Stimulated activated CD8-positive, alpha-beta memory T cell treated with anti-CD3 and anti-CD28 coated beads, Interleukin-7, amount 100 ng/mL, for 4 hours (primary cell): ENCODE measurements around the gene ADA.

ENCODE experiments used
- DNase-seq, 2 donors: peaks; one replicate each; pipeline ENCODE4 v3.0.0-alpha.2; 2020; ENCODE audit warnings: low read depth in 2 of 2

The ADA gene

GRCh38 chr20:44644667-44645131 is 6.8 kb downstream of the ADA start:
- DNase-seq: no peak

- DNase-seq: no peak
Measured at GRCh38 chr20:44644230-44644617, 7.3 kb downstream of the ADA start.

GRCh38 chr20:44643596-44644229 is 7.8 kb downstream of the ADA start:
- peak in 1 of 2 donors; percentile 38 for DNase-seq

GRCh38 chr20:44643154-44643519 is 8.4 kb downstream of the ADA start:
- DNase-seq: no peak

- peak in 1 of 2 donors; percentile 23 for DNase-seq
Measured at GRCh38 chr20:44642203-44643153, 9.0 kb downstream of the ADA start.

- no peak for DNase-seq
Measured at GRCh38 chr20:44641325-44641724, 10.2 kb downstream of the ADA start.

- DNase-seq: no peak
Measured at GRCh38 chr20:44640522-44640921, 11.0 kb downstream of the ADA start.

- no peak for DNase-seq
Measured at GRCh38 chr20:44637522-44638372, 13.8 kb downstream of the ADA start.

GRCh38 chr20:44637042-44637441 is 14.5 kb downstream of the ADA start:
- no peak for DNase-seq

- no peak for DNase-seq
Measured at GRCh38 chr20:44635877-44636276, 15.6 kb downstream of the ADA start.

GRCh38 chr20:44633872-44634600 is 17.5 kb downstream of the ADA start:
- no peak for DNase-seq

- DNase-seq: no peak
Measured at GRCh38 chr20:44633187-44633810, 18.2 kb downstream of the ADA start.

- DNase-seq: no peak
Measured at GRCh38 chr20:44632103-44632752, 19.3 kb downstream of the ADA start.

GRCh38 chr20:44630297-44630696 is 21.2 kb downstream of the ADA start:
- no peak for DNase-seq

- no peak for DNase-seq
Measured at GRCh38 chr20:44629542-44629941, 22.0 kb downstream of the ADA start.

GRCh38 chr20:44629017-44629385 is 22.5 kb downstream of the ADA start:
- DNase-seq: no peak

- DNase-seq: no peak
Measured at GRCh38 chr20:44627364-44628010, 24.0 kb downstream of the ADA start.

GRCh38 chr20:44626278-44626677 is 25.2 kb downstream of the ADA start:
- DNase-seq: no peak

GRCh38 chr20:44625361-44625760 is 26.1 kb downstream of the ADA start:
- DNase-seq: no peak

GRCh38 chr20:44624743-44625271 is 26.7 kb downstream of the ADA start:
- DNase-seq: no peak
